Adrenal gland (tissue), 12 donors: ENCODE measurements around the gene GPRC5D. TPM values are rescaled to one million over a fixed set of nuclear protein-coding genes. Genes with fewer than 3 reads are reported as not detected.
A peak's percentile ranks its signal among the peaks of the same experiment; 100 is the strongest.

Experiments
- DNase-seq, 7 donors: peaks; one replicate each; pipeline ENCODE4 v3.0.0-alpha.2; 2019 to 2020
- H3K27ac ChIP-seq, 5 donors: fragments of 200-600 bp; sonication (generic) in 4 of 5; 1 replicate in 3 of 5; 2 replicates in 2 of 5; pipeline versions ENCODE4 v1.5.1 to v1.8.0; 2016 to 2020; ENCODE audit warnings: mild to moderate bottlenecking in 1 of 5
- H3K27me3 ChIP-seq: fragments of 200-600 bp; 2 replicates; pipeline ENCODE4 v1.8.0; 2021
- H3K36me3 ChIP-seq, 2 donors: fragments of 200-600 bp; replicated peaks in 1 of 2; 1 replicate in 1 of 2; 2 replicates in 1 of 2; pipeline versions ENCODE4 v1.5.1 to v1.8.0; 2018 to 2022
- H3K4me1 ChIP-seq, 2 donors: fragments of 200-600 bp; replicated peaks in 1 of 2; 1 replicate in 1 of 2; 2 replicates in 1 of 2; pipeline versions ENCODE4 v1.5.1 to v1.8.0; 2018 to 2021
- H3K4me3 ChIP-seq, 4 donors: fragments of 200-600 bp; sonication (generic) in 3 of 4; one replicate each; pipeline ENCODE4 v1.5.1; 2016 to 2018
- H3K9me3 ChIP-seq, 3 donors: fragments of 200-600 bp; sonication (generic) in 1 of 3; replicated peaks in 1 of 3; 1 replicate in 2 of 3; 2 replicates in 1 of 3; pipeline versions ENCODE4 v1.5.1 to v1.8.0; 2016 to 2021
- POLR2A ChIP-seq, 2 donors: fragments of 450-650 bp; IDR thresholded peaks; one replicate each; pipeline ENCODE4 v1.6.1; 2017; ENCODE audit warnings: antibody characterized with exemption in 2 of 2, mild to moderate bottlenecking in 2 of 2, moderate library complexity in 1 of 2
- WGBS, 4 donors: extraction: QIAGEN DNeasy Blood & Tissue Kit in 2 of 4; methylation state at CpG; one replicate each; pipeline versions ENCODE4 v1.1.5 to v1.1.7; 2013 to 2017; 5-methylcytosine and 5-hydroxymethylcytosine counted together
- intact Hi-C, 2 donors: fragments of 100-400 bp; cut with DNase I; formaldehyde crosslinking; loops; one replicate each; pipeline versions ENCODE4 v1.14.1 to v1.15.0; 2022 to 2023
- polyA plus RNA-seq, 3 donors: library from polyadenylated mRNA; stranded (reverse); fragments of 200-250 nt in 2 of 3; fragments of 350-450 nt in 1 of 3; fragmentation: Illumina TruSeq in 1 of 3; extraction: RNeasy Lipid Tissue Mini Kit (QIAGEN cat#74804) in 1 of 3; gene quantifications; one replicate each; pipeline ENCODE4 v1.2.3, GENCODE V29; 2013 to 2014
- total RNA-seq, 9 donors: library from RNA; depleted of rRNA in 4 of 9; stranded (reverse); fragments of >200 nt in 4 of 9; fragments of 120-200 nt in 1 of 9; fragmentation: NEBNext Ultra II Directional in 1 of 9; extraction: Animal tissue kit (Norgen Biotek cat#: 25700) in 1 of 9; gene quantifications; one replicate each; pipeline versions ENCODE4 v1.1.0 to v1.2.4, GENCODE V29; 2013 to 2023
- TF ChIP-seq, protein P1 (sequence below), 6 experiments: fragments of 450-650 bp in 4 of 6; fragments of 200-600 bp in 2 of 6; sonication (generic) in 1 of 6; IDR thresholded peaks; 1 replicate in 5 of 6; 2 replicates in 1 of 6; pipeline versions ENCODE4 v1.5.1 to v1.8.0; 2016 to 2021; ENCODE audit warnings: antibody characterized with exemption in 6 of 6, mild to moderate bottlenecking in 2 of 6, moderate library complexity in 1 of 6
- donor health status: healthy with polysubstance abuse.
- donor health status: Bipolar disorder and iron deficiency.
- donor health status: DM: yes; HTN: yes; CAD: no.
- donor health status: DM: no; HTN: no; CAD: no.
- donor health status: DM: no; HTN: no; CAD: no.
- donor health status: DM: yes; HTN: yes; CAD: no.

Gene GPRC5D
- total and polyA plus RNA-seq, 12 donors, result 0.17 to 0.40 TPM; not detected in 10

GRCh38 chr12:12999959-13000615 lies 48.1 kb upstream of the GPRC5D start, which contains the start of gene HEBP1:
Gene HEBP1, minus strand, starts transcription at chr12:13000265. Its CDS starts 151 bp downstream, at chr12:13000114.
- intact Hi-C loops, result no loop called here
- Histone ChIP-seq H3K4me3 (peak within 1 kb of the TSS; percentile 74 to 95 (median 89)), H3K9me3 (no peaks in the 10 kb centered on the region), H3K27ac (peak within 1 kb of the TSS; percentile 55 to 97 (median 92)), H3K36me3 (no peaks in the 10 kb centered on the region), H3K4me1 (peaks cover 31 to 44% of the 10 kb centered on the region in 2 donors), H3K27me3 (no peaks in the 10 kb centered on the region)
- DNase-seq, result peak; percentile 94 to 98 (median 97)
- 0 to 1% (median 0%) methylated on average over 8 to 67 of the region's 69 CpGs; no CpG with 5 or more reads in 1 of the 4 donors for WGBS, 4 donors
- peak; percentile 59 to 90 for TF ChIP-seq POLR2A (IDR thresholded peaks at IDR 0.05)
- TF ChIP-seq, protein P1, sequence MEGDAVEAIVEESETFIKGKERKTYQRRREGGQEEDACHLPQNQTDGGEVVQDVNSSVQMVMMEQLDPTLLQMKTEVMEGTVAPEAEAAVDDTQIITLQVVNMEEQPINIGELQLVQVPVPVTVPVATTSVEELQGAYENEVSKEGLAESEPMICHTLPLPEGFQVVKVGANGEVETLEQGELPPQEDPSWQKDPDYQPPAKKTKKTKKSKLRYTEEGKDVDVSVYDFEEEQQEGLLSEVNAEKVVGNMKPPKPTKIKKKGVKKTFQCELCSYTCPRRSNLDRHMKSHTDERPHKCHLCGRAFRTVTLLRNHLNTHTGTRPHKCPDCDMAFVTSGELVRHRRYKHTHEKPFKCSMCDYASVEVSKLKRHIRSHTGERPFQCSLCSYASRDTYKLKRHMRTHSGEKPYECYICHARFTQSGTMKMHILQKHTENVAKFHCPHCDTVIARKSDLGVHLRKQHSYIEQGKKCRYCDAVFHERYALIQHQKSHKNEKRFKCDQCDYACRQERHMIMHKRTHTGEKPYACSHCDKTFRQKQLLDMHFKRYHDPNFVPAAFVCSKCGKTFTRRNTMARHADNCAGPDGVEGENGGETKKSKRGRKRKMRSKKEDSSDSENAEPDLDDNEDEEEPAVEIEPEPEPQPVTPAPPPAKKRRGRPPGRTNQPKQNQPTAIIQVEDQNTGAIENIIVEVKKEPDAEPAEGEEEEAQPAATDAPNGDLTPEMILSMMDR (IDR thresholded peaks at IDR 0.05), result peak in 1 of 6 experiments; percentile 9

- Histone ChIP-seq H3K9me3 (no peaks in the 10 kb centered on the region), H3K4me3 (peak overlapping the region; percentile 74 to 95 (median 89)), H3K36me3 (no peaks in the 10 kb centered on the region), H3K27me3 (no peaks in the 10 kb centered on the region), H3K4me1 (peaks cover 31 to 44% of the 10 kb centered on the region in 2 donors), H3K27ac (peak overlapping the region in 4 of 5 donors; percentile 73 to 97 (median 86))
- intact Hi-C loops, result no loop called here
- WGBS, 4 donors, result 10 to 15% (median 11%) methylated on average over 22 of the region's 22 CpGs
- no peak for TF ChIP-seq POLR2A (IDR thresholded peaks at IDR 0.05)
- TF ChIP-seq, protein P1 (IDR thresholded peaks at IDR 0.05), result no peak
- DNase-seq, result peak in 1 of 7 donors; percentile 56
Observed at GRCh38 chr12:12999271-12999958, 47.4 kb upstream of the GPRC5D start.

GRCh38 chr12:12998248-12998647 lies 46.3 kb upstream of the GPRC5D start:
- Histone ChIP-seq H3K9me3 (no peaks in the 10 kb centered on the region), H3K36me3 (no peaks in the 10 kb centered on the region), H3K27me3 (no peaks in the 10 kb centered on the region), H3K27ac (peak overlapping the region in 1 of 5 donors; percentile 68), H3K4me3 (peak overlapping the region in 1 of 4 donors; percentile 95), H3K4me1 (peaks cover 34 to 54% of the 10 kb centered on the region in 2 donors)
- no peak for DNase-seq
- TF ChIP-seq, protein P1 (IDR thresholded peaks at IDR 0.05), result no peak
- no peak for TF ChIP-seq POLR2A (IDR thresholded peaks at IDR 0.05)
- intact Hi-C loops, result no loop called here
- 76 to 79% (median 78%) methylated on average over 4 of the region's 4 CpGs for WGBS, 4 donors

- 36 to 90% (median 56%) methylated on average over 2 of the region's 2 CpGs for WGBS, 4 donors
- TF ChIP-seq POLR2A (IDR thresholded peaks at IDR 0.05), result no peak
- TF ChIP-seq, protein P1 (IDR thresholded peaks at IDR 0.05), result no peak
- Histone ChIP-seq H3K9me3 (no peaks in the 10 kb centered on the region), H3K27me3 (no peaks in the 10 kb centered on the region), H3K4me1 (peaks cover 40 to 59% of the 10 kb centered on the region in 2 donors), H3K4me3 (peak overlapping the region in 1 of 4 donors; percentile 20), H3K36me3 (no peaks in the 10 kb centered on the region), H3K27ac (peak overlapping the region in 2 of 5 donors; percentile 54 to 68)
- intact Hi-C loops, result no loop called here
- DNase-seq, result no peak
Observed at GRCh38 chr12:12997734-12998133, 45.8 kb upstream of the GPRC5D start.
